Mesothelial cell of epicardium (in vitro differentiated cells): ENCODE results near the gene NCK2. TPM values are rescaled to one million over a fixed set of nuclear protein-coding genes. Genes with fewer than 3 reads are reported as not detected.
"Not testable (repeated sequence)": the region's sequence is repeated elsewhere in the genome, so short reads cannot be mapped to it uniquely, and the experiment has no call there.

Experiments
- DNase-seq, 2 experiments: peaks; one replicate each; pipeline ENCODE4 v3.0.0; 2021; ENCODE audit warnings: low spot score in 2 of 2; ENCODE audit not compliant: unreplicated experiment in 2 of 2
- H3K27ac Mint-ChIP-seq: 2 replicates; pipeline ENCODE4 v1.8.0; 2021; ENCODE audit warnings: mixed read lengths
- H3K27me3 Mint-ChIP-seq: 2 replicates; pipeline ENCODE4 v1.8.0; 2021; ENCODE audit warnings: low read depth, mixed read lengths
- H3K36me3 Mint-ChIP-seq: 2 replicates; pipeline ENCODE4 v1.8.0; 2021; ENCODE audit warnings: mixed read lengths
- H3K4me1 Mint-ChIP-seq: 2 replicates; pipeline ENCODE4 v1.8.0; 2021; ENCODE audit warnings: mixed read lengths
- H3K4me3 Mint-ChIP-seq: 2 replicates; pipeline ENCODE4 v1.8.0; 2021; ENCODE audit warnings: mild to moderate bottlenecking, moderate library complexity, mixed read lengths
- H3K9me3 Mint-ChIP-seq: 2 replicates; pipeline ENCODE4 v1.8.0; 2021; ENCODE audit warnings: mixed read lengths
- total RNA-seq: library from RNA; stranded (reverse); gene quantifications from 3 replicates; pipeline ENCODE4 v1.2.1, GENCODE V29; 2021
- TF ChIP-seq, protein P1 (sequence below): fragments of 200-600 bp; sonication (generic); IDR thresholded peaks from one replicate; pipeline ENCODE4 v1.5.0; 2021; ENCODE audit warnings: antibody characterized with exemption; ENCODE audit not compliant: unreplicated experiment

Gene NCK2
- total RNA-seq, 1 donor from 2014 or later = 59.5 TPM

- DNase-seq = no peak
Observed at GRCh38 chr2:105768961-105769452, 24.3 kb downstream of the NCK2 start.

GRCh38 chr2:105769504-105769903 lies 24.8 kb downstream of the NCK2 start:
- Mint-ChIP-seq H3K9me3 (no peaks in the 10 kb centered on the region), H3K4me3 (no peak overlapping the region), H3K27ac (peak overlapping the region; percentile 88), H3K36me3 (peaks cover 3% of the 10 kb centered on the region), H3K27me3 (no peaks in the 10 kb centered on the region), H3K4me1 (peaks cover 43% of the 10 kb centered on the region)
- TF ChIP-seq, protein P1, sequence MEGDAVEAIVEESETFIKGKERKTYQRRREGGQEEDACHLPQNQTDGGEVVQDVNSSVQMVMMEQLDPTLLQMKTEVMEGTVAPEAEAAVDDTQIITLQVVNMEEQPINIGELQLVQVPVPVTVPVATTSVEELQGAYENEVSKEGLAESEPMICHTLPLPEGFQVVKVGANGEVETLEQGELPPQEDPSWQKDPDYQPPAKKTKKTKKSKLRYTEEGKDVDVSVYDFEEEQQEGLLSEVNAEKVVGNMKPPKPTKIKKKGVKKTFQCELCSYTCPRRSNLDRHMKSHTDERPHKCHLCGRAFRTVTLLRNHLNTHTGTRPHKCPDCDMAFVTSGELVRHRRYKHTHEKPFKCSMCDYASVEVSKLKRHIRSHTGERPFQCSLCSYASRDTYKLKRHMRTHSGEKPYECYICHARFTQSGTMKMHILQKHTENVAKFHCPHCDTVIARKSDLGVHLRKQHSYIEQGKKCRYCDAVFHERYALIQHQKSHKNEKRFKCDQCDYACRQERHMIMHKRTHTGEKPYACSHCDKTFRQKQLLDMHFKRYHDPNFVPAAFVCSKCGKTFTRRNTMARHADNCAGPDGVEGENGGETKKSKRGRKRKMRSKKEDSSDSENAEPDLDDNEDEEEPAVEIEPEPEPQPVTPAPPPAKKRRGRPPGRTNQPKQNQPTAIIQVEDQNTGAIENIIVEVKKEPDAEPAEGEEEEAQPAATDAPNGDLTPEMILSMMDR = no peak
- no peak for DNase-seq

More at GRCh38 chr2:105768961-105769452, 24.3 kb downstream of the NCK2 start:
- Mint-ChIP-seq H3K9me3 (no peaks in the 10 kb centered on the region), H3K27me3 (no peaks in the 10 kb centered on the region), H3K4me1 (peaks cover 40% of the 10 kb centered on the region), H3K4me3 (no peak overlapping the region), H3K36me3 (peaks cover 3% of the 10 kb centered on the region), H3K27ac (peak overlapping the region; percentile 88)
- TF ChIP-seq, protein P1 = no peak

GRCh38 chr2:105770149-105770548 lies 25.4 kb downstream of the NCK2 start:
- H3K9me3 Mint-ChIP-seq = no peaks in the 10 kb centered on the region
- H3K36me3 Mint-ChIP-seq = peaks cover 3% of the 10 kb centered on the region
- TF ChIP-seq, protein P1 = no peak
- H3K4me3 Mint-ChIP-seq = no peak overlapping the region
- no peaks in the 10 kb centered on the region for H3K27me3 Mint-ChIP-seq
- peaks cover 46% of the 10 kb centered on the region for H3K4me1 Mint-ChIP-seq
- no peak for DNase-seq
- H3K27ac Mint-ChIP-seq = peak overlapping the region; percentile 68

- not testable (repeated sequence) for H3K27ac Mint-ChIP-seq, H3K36me3 Mint-ChIP-seq, DNase-seq, H3K27me3 Mint-ChIP-seq, H3K4me3 Mint-ChIP-seq, H3K9me3 Mint-ChIP-seq
- H3K4me1 Mint-ChIP-seq = peaks cover 54% of the 10 kb centered on the region
Observed at GRCh38 chr2:105771291-105771690, 26.6 kb downstream of the NCK2 start.

- DNase-seq = no peak
- H3K4me3 Mint-ChIP-seq = no peak overlapping the region
- no peaks in the 10 kb centered on the region for H3K27me3 Mint-ChIP-seq
- H3K27ac Mint-ChIP-seq = peak overlapping the region; percentile 81
- peaks cover 3% of the 10 kb centered on the region for H3K36me3 Mint-ChIP-seq
- H3K9me3 Mint-ChIP-seq = no peaks in the 10 kb centered on the region
- TF ChIP-seq, protein P1 = no peak
- peaks cover 54% of the 10 kb centered on the region for H3K4me1 Mint-ChIP-seq
Observed at GRCh38 chr2:105771836-105772235, 27.1 kb downstream of the NCK2 start.

GRCh38 chr2:105772362-105772761 lies 27.6 kb downstream of the NCK2 start:
- no peak for DNase-seq
- Mint-ChIP-seq H3K36me3 (peaks cover 2% of the 10 kb centered on the region), H3K4me1 (peaks cover 54% of the 10 kb centered on the region), H3K4me3 (no peak overlapping the region), H3K27me3 (no peaks in the 10 kb centered on the region), H3K9me3 (no peaks in the 10 kb centered on the region), H3K27ac (peak overlapping the region; percentile 81)
- TF ChIP-seq, protein P1 = no peak
